ENCODE results near the gene CYP19A1.

DNA sequence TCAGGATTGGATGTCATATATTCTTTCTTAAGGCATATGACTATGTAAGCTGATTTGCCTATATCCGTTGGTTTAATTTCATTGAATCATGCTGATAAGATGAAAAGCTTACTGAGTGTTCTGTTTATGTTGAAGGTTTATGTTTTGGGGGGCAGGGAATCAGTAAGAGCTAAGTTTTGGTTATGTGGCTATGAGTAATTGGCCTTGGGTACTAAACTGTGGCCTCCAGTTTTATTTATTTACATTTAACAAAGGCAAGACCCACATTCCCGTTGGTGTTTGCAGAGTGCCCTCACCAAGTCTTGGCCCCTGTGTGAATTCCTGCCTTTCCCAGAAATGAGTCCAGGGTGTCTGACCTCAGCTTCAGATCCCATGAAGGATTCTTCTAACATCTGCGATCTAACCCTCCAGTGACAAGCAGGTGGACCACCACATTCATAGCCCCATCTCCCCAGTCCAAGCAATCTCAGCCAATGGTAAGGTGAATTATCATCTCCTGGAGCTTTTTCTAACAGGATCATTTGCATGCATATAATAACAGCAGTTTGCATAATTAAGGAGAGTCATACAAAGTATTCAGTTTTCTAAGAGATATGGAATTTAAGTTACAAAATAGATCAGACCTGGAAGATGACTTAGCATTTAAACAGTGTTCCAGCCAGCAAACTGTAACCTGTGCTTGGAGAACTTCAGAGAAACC, 30.5 kb upstream of the CYP19A1 start:
- TF ChIP-seq GATA2 (IDR thresholded peaks at IDR 0.05; ENCODE audit: low read depth, low read length) = no peak
- no peak for TF ChIP-seq GATA3 (IDR thresholded peaks at IDR 0.05; ENCODE audit: low read depth, low read length)
